NK-92 (cell line): ENCODE results near the gene TIPARP.
"Not testable (repeated sequence)": the region's sequence is repeated elsewhere in the genome, so short reads cannot be mapped to it uniquely, and the experiment has no call there.

Experiments
- DNase-seq: peaks from one replicate; lab custom pipeline; 2025; ENCODE audit not compliant: unreplicated experiment; lab: John Stamatoyannopoulos, UW

Gene TIPARP

DNA sequence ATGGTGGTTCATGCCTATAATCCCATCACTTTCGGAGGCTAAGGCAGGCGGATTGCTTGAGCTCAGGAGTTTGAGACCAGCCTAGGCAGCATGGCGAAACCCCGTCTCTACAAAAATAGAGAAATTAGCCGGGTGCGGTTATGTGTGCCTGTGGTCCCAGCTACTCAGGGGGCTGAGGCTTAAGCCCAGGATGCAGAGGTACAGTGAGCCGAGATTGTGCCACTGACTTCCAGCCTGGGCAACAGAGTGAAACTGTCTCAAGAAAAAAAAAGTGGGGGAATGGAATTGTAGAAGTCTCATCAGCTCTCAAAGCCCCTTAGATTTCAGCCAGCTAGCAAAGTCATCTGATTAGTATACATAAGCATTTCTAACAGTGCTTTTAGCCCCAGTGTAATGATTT is 33.2 kb downstream of the TIPARP start:
- DNase-seq = no peak

DNA sequence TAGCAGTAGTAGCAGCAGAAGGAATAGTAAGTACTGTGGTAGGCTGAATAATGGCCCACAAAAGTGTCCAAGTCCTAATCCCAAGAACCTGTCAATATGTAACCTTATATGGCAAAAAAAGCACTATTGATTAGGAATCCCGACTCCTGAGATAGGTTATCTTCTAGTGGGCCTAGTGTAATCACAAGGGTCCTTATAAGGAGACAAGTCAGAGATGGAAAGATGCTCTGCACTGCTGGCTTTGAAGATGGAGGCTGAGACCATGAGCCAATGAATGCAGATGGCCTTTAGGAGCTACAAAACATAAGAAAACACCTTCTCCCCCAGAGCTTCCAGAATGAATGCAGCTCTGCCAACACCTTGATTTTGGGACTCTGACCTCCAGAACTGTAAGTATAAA is 36.0 kb downstream of the TIPARP start:
- DNase-seq = no peak

DNA sequence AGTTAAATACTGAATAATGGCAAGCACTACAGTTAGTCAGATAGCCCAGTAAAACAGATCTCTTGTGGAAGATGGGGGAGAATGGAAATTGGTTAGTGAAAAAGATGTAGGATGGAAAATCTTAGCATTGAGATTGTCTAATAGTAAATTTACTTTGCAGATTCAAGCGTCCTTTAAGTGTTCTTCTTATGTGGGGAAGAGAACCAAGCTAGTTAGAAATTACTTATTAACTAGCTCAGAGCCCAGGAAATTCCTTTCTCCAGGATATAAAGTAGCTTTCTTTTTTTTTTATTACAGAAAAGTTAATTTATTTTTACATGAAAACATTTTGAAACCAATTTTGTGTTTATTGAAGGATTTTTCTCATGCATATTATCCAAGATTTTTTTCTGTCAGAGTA is 36.7 kb downstream of the TIPARP start:
- no peak for DNase-seq

DNA sequence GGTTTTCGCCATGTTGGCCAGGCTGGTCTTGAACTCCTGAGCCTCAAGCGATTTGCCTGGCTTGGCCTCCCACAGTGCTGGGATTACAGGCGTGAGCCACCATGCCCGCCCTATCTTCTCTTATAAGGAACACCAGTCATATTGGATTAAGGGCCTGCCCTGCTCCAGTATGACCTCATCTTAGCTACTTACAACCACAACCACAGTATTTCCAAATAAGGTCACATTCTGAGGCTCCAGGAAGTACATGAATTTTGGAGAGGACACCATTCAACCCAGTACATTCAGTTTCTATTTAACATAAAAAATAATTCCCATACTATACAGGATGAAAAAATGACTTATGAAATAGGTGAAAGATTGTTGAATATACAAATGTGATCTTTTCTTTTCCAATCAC is 37.6 kb downstream of the TIPARP start:
- DNase-seq = not testable (repeated sequence)

DNA sequence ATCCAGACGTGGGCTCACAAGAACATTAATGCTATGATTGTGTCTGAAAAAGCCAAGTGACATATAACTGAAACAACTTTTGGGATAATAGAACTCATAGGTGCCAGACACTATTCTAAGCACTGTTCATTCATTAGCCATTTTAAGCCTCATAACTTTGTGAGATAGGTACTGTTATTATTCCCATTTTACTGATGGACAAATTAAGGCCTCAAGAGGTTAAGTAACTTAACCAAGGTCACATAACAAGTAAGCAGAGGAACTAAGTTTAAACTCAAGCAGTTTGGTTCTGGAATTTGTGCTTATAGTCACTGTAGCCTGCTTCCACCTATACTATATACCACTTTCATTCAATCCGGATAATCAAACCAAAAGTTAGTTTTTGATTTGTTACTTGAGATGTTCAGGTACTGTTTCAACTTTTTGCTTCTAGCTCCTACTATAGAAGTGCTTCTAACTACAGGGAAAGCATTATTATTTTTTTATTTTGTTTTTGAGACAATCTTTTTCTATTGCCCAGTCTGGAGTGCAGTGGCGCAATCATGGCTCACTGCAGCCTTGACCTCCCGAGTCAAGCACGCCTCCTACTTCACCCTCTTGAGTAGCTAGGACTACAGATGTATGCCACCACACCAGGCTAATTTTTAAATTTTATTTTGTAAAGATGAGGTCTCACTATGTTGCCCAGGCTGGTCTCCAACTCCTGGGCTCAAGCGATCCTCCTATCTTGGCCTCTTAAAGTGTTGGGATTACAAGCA is 41.9 kb downstream of the TIPARP start:
- no peak for DNase-seq

DNA sequence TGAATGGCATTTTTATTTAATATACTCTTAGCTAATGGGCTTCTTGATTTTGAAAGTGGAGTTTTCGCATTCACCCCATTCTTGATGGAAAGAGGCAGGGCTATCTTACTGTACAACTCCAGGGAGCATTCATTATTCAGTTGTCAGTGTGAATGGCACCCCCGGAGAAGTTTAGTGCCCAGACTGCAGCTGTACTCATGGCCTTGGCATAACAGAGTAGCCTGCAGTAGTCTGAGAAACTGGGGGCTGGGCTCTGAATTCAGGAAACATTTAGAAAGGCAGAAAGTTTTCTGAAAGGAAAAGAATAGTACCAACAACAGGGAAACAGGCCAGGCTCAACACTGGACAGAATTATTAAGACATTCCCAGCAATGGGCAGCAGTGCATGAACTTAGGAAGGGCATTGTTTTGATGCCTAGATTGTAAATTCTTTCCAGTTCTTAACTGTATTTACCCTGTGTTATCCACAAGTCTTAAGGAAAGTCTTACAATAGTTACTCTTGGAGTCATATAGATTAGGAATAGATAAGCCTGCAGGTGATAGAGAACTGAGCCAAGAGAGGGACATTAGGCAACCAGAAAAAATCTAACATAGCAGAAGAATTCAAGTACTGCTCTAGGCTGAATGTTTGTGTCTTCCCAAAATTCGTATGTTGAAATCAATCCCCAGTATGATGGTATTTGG is 44.4 kb downstream of the TIPARP start:
- DNase-seq = no peak

DNA sequence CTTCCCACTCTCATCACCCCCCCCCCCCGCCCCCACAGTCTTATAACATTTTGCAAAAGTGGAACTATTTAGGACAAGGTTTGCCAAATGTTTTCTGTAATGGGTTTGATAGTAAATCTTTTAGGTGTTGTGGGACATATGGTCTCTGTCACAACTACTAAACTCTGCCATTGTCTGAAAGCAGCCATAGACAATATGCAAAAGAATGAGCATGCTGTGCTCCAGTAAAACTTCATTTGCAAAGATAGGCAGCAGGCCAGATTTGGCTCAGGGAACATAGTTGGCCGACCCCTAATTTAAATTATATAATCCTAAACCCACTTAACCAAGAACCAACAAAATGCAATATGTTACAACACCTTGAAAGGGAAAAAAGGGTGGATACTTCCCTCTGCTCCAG is 46.4 kb downstream of the TIPARP start:
- no peak for DNase-seq

DNA sequence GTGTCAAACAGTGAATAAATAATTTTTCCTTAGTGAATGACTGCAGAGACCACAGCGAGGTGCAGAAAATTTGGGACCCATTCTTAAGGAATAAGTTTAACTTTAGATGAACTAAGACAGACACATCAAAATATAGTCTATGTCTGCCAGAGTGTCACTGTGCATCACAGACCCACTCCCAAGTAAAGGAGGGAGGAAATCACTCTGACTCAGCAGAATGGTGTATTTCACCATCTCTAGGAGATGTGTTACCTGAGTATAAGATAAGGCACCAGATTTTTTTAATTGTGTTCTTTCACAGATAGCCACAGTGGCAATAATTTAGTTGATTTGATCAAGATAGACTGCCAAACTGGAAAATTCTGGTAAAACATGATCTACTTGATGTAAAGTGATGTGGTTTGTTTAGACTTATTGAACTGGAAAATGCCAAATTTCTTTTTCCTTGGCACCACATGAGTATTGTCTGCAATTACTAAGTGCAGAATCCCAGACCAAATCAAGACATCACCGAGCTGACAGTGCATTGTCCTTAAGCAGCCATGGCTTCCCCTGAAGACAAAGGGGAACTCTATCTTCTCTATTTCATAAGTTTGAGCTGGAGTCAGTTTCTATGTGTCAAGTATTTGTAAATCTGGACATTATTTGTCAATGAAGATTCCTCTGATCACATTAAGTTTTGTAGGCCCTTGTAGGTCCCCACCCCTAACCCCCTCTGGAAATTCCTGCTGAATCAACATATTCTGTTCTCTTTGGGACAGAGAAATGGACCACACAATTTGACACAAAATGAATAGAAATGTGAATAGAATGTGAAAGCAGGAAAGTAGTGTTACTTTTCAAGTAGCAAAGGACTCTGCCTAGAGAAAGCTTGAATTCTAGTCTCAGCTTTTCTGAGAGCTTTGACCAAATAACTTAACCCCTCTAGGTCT is 47.6 kb downstream of the TIPARP start:
- no peak for DNase-seq

DNA sequence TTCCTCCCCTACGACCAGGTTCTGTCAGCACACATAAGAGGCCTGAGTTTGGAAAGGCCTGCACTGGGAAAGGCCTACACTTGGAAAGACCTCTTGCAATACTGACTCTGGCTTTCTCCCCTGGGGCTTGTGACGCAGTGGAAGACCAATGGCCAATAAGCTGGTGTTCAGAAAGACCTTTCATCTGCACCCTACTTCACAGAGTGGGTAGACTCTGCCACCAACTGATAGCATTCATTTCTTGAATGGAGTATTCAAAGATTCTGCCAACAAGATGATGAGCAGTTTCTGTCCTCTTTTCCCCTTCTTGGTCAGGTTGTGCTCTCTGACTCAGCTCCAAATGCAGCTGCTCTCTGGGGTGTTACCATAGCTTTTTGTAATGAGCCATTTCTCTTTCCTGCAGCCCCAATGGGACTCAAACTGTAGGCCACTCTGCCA is 48.8 kb downstream of the TIPARP start:
- no peak for DNase-seq

DNA sequence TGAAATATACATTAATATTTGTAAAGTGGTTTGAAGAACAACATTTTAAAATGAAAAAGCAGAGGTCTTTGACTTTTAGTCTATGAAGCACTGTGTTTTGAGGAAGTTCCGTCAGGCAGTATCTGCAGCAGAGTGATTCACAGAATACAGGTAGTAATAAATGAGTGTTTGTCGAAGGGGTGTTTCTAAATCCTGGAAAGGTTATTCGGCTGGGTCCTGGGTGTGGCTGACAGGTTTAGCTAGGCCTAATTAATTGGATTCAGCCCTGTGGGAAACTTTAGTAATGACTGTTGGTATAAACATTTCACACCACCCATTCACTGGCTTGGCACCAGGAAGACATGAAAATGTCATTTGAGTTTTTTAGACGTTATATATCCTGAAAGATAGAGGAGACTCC is 51.3 kb downstream of the TIPARP start:
- DNase-seq = no peak

DNA sequence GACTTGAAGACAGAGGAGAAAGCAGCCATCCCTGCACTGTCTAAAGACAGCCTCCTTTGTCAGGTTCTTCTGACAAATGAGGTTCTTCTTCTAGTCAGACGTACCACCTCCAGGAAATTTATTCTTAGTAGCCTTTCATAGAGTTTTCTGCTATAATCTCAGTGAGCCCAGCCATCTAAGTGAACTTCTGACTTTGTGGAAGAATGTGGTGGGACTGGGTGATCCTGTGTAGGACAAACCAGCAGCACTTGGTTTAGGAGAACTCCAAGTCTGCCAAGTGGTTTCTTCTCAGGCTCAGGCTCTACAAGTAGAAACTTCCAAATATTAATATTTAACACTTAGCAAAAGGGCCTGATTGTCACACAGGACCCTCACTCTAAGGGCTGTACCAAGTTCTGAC is 52.1 kb downstream of the TIPARP start:
- DNase-seq = no peak

DNA sequence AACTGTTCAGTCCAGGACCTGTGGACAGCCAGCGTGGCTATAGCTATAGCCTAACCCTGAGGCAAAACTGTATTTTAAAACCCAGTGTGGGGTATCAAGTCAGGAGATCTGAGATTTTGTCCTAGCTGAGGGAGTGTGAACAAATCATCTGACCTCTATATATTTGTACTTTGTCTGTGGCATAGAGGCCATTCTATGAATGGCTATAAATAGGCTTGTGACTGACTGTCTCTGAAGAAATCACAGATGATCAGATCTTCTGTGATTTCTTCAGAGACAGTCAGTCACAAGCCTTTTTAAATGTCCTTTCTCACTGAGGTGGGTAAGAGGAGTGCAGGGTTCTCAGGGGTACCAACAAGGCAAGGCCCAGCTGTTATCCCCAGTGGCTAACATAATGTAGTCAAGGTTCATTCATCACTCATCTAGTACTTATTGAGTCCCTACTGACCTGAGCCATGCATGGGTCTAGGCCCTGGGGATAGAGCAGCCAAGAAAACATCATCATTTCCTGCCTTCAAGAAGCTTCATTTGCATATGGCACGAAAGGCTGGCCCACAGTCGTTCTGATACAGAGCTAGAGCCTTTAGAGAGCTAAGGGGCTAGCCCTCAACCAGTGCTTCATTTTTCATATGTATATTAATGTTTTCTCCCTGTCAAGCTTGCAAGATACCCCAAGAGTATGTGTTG is 53.3 kb downstream of the TIPARP start:
- DNase-seq = no peak

DNA sequence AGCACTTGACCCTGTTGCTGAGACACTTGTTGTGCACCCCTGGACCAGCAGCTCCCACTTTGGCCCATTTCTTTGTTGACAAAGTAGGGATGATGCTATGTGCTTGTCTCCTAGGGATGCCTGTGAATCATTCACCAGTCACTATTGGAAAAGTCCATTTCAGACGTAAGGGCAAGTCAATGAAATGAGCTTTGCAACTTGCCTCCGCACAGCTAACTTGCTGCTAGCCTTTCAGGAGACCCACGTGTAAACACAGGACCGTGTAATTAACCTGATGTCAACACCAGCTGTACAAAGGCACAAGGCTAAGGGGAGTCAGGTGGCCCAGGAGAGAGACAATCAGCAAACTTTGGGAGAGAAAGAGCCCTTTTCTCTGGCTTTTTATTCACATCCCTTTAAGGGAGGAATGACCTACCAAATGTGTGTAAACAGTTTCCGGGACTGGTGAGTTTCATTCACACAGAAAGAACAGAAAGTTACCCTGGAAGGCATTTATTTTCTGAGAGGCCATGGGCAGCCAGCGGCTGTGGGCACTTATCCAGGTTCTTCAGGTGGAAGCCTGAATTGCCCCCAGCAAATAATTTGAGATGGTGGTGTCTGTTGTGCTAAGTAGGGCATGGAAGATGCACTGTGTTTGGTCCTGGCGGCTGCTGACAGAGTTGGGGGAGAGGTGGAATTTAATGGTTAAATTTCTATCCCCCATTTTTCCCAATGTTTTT is 54.0 kb downstream of the TIPARP start:
- DNase-seq = no peak

DNA sequence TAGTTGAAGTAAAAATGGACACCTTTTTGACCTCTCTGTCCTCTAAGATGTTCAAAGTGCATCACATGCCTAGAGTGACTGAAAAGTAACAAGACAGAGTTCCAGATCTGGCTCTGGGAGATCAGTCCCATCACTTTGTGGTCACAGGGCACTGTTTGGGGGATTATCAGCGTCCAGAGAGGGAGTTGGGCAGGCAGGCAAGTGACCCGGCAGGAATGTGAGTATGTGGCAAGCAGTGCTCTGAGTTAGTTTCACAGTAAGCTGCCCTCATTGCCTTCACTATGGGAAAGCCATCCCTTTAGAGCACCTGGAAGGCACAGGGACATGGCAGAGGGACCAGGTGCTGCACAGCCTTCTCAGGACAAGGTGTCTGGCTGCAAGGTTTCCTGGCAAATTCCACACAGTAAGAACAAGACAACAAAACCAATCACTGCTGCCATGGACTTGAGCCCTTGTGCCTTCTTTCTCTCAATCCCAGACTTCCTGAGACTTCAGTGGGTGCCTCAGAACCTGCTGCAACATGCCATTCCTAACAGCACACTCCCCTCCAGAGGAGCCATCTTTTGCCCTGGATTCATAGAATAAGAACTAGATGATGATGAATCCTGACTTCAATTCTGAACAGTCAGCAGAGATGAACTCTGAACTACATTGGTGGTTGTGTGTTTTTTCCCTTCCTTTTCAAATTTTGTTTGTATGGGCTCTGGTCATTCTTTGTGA is 55.2 kb downstream of the TIPARP start:
- no peak for DNase-seq

DNA sequence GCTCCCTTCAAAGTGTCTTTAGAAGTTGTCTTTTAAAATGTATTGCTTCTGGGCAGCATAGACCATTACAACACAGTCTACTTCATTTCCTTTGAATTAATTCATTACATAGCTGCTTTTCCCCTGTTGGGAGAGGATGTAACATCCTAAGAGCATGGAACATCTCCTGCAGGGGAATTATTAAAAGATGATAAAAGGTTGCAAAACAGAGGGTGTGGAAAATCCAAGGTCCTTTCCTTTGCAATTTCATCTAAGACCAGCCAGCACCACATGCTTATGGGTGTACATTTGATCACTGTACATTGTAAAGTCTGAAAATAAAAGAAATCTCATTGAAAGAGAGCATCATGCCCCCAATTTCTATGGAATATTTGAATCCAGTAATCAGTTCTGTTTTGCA is 57.4 kb downstream of the TIPARP start:
- DNase-seq = no peak

DNA sequence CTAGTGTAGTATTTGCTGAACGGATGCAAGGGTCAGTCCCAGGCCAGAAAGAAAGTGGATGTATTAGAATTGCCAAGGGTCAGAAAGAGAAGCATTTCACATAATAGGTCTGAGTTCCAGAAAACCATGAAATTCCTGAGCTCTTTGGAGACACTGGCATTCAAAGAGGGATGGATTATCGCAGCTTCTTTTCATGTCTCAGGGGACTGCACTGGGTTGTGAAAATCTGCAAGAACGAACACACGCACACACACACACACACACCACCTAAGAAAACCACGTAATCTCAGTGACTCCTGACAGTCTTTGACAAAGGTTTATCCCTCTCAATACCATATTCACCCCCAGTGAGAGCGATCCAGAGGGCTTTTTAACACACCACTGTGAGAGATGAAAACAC is 57.9 kb downstream of the TIPARP start:
- DNase-seq = no peak

DNA sequence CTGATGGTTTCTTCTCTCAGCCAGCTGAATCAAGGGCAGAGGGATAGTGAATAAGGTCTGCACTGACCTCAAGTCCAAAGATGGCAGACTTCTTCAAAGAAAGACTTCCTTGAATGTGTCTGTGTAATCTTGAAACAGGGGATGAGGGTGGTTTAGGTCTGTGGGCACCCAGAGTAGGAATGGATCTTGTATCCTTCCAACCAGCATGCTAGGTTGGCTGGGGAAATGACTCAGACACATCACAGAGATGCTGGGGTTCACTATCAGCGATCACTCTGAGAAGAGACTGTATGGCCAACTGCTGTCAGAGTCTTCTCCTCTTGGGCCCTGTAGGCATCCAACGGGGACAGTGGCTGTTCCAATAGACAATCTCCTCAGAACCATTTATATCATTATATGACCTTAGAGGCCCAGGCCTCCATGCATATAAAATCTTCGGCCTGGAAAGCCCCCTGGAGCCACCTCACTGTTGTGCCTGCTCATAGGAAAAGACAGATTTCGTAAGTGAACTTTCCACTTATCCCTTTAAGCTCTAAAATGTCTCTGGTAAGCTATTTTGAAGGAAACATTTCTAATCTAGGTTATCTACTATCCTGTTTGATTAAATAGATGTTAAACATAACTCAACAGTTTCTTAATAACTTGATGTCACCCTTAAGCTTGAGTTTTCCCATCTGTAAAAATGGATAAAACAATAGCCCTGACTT is 58.5 kb downstream of the TIPARP start:
- no peak for DNase-seq

DNA sequence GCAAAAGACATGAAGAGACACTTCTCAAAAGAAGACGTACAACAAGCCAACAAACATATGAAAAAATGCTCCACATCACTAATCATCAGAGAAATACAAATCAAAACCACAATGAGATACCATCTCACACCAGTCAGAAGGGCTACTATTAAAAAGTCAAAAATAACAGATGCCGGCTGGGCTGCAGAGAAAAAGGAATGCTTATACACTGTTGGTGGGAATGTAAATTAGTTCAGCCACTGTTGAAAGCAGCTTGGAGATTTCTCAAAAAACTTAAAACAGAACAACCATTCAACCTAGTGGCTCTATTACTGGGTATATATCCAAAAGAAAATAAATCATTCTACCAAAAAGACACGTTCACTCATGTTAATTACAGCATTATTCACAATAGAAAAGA is 60.3 kb downstream of the TIPARP start:
- not testable (repeated sequence) for DNase-seq

DNA sequence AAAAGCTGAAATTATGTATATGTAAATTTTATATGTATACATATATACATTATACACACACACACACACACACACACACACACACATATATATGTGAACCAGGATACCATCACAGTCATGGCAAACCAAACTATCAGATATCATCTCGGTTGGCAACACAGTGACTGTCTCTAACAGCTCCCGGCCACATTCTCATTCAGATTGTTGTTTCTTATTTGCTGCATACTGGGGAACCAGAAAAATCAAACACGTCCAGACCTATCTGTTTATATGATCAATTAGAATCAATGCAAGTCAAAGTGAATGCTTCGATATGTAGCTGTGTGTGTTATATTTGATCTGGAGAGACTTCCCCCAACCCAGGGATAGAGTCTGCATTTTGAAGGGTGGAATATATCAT is 61.1 kb downstream of the TIPARP start:
- DNase-seq = no peak
